K562 (cell line): ENCODE measurements around the gene KCNE1. TPM values are rescaled to one million over a fixed set of nuclear protein-coding genes. Genes with fewer than 3 reads are reported as not detected.

Source experiments
- ATF3 ChIP-seq, 2 experiments: fragments of 450-650 bp in 1 of 2; sonication (generic) in 1 of 2; formaldehyde crosslinking in 1 of 2; IDR thresholded peaks in 1 of 2; conservative IDR thresholded peaks in 1 of 2; 2 replicates each; pipeline versions ENCODE4 v1.6.1 to v1.8.1; 2016 to 2023; ENCODE audit warnings: mild to moderate bottlenecking in 2 of 2, moderate library complexity in 2 of 2, inconsistent platforms in 1 of 2, missing genetic modification reagents in 1 of 2
- ATF7 ChIP-seq: fragments of 450-650 bp; IDR thresholded peaks from 2 replicates; pipeline ENCODE4 v1.7.1; 2014; ENCODE audit warnings: mild to moderate bottlenecking, moderate library complexity
- CREB5 ChIP-seq: fragments of 250-450 bp; sonication (Bioruptor Pico); IDR thresholded peaks from 2 replicates; pipeline ENCODE4 v1.5.0; 2020; ENCODE audit warnings: mild to moderate bottlenecking
- GABPB2 ChIP-seq: fragments of 250-450 bp; sonication (Bioruptor Pico); conservative IDR thresholded peaks from 2 replicates; pipeline ENCODE4 v1.5.1; 2021; ENCODE audit warnings: mild to moderate bottlenecking
- GATAD2B ChIP-seq: fragments of 450-650 bp; IDR thresholded peaks from 2 replicates; pipeline ENCODE4 v1.6.1; 2017; ENCODE audit warnings: mild to moderate bottlenecking, borderline replicate concordance
- MTA1 ChIP-seq: fragments of 450-650 bp; IDR thresholded peaks from 2 replicates; pipeline ENCODE4 v1.6.1; 2017; ENCODE audit warnings: borderline replicate concordance
- NFIX ChIP-seq: fragments of 250-450 bp; sonication (Bioruptor Pico); IDR thresholded peaks from 2 replicates; pipeline ENCODE4 v1.4.0; 2020; ENCODE audit warnings: low read depth, mild to moderate bottlenecking, moderate library complexity
- PHB2 ChIP-seq: fragments of 450-650 bp; IDR thresholded peaks from 2 replicates; pipeline ENCODE4 v1.6.1; 2017; ENCODE audit warnings: low read depth
- SMC3 ChIP-seq: conservative IDR thresholded peaks from 2 replicates; pipeline ENCODE4 v1.6.1; 2011; ENCODE audit warnings: low read depth, low read length, improper control_type of control experiment; ENCODE audit not compliant: insufficient read depth
- ZEB2 ChIP-seq: fragments of 450-650 bp; IDR thresholded peaks from 2 replicates; pipeline ENCODE4 v1.6.1; 2016
- ZNF609 ChIP-seq: sonication (generic); formaldehyde crosslinking; IDR thresholded peaks from 2 replicates; pipeline ENCODE4 v1.8.1; 2023; ENCODE audit warnings: missing genetic modification reagents, mild to moderate bottlenecking, borderline replicate concordance
- ZNF639 ChIP-seq, 2 experiments: fragments of 200-800 bp in 1 of 2; sonication (Bioruptor generic) in 1 of 2; sonication (generic) in 1 of 2; formaldehyde crosslinking in 1 of 2; IDR thresholded peaks in 1 of 2; conservative IDR thresholded peaks in 1 of 2; 2 replicates each; pipeline versions ENCODE4 v1.5.0 to v1.6.1; 2016 to 2020; ENCODE audit warnings: missing compliant biosample characterization in 1 of 2, missing genetic modification characterization in 1 of 2, missing genetic modification reagents in 1 of 2
- polyA plus RNA-seq, 8 experiments: library from polyadenylated mRNA; depleted of rRNA in 4 of 8; stranded (reverse) in 5 of 8; unstranded in 3 of 8; fragments of >200 nt; fragmentation: Nextera tagmentation in 2 of 8; fragmentation: Illumina TruSeq in 1 of 8; extraction: Ambion mirVana in 2 of 8; extraction: Trizol in 1 of 8; gene quantifications; 2 replicates each; pipeline versions ENCODE4 v1.2.1 to v1.2.3, GENCODE V29; 2011 to 2014; ENCODE audit warnings: inconsistent platforms in 1 of 8, missing spikeins in 1 of 8
- total RNA-seq, 7 experiments: library from RNA; depleted of rRNA in 6 of 7; stranded (reverse); fragments of >200 nt in 6 of 7; fragmentation: Illumina TruSeq in 2 of 7; extraction: Trizol in 2 of 7; gene quantifications; 2 replicates each; pipeline versions ENCODE4 v1.2.1 to v1.2.3, GENCODE V29; 2011 to 2021; ENCODE audit warnings: low replicate concordance in 1 of 7
- TF ChIP-seq, protein P1 (sequence below), 3 experiments: IDR thresholded peaks in 2 of 3; conservative IDR thresholded peaks in 1 of 3; 2 replicates each; pipeline ENCODE4 v1.5.1; 2011 to 2012; ENCODE audit warnings: low read length in 3 of 3, mild to moderate bottlenecking in 3 of 3, control low read depth in 2 of 3, improper control_type of control experiment in 1 of 3, inconsistent platforms in 1 of 3, low read depth in 1 of 3, mixed read lengths in 1 of 3, moderate library complexity in 1 of 3; ENCODE audit not compliant: insufficient read depth in 2 of 3

KCNE1 gene
- total and polyA plus RNA-seq, 9 of the 15 experiments (the other 6 are each of a cell fraction or from before 2014, with no cell fraction given), result 0.05 to 0.22 (median 0.11) TPM; not detected in 3

DNA sequence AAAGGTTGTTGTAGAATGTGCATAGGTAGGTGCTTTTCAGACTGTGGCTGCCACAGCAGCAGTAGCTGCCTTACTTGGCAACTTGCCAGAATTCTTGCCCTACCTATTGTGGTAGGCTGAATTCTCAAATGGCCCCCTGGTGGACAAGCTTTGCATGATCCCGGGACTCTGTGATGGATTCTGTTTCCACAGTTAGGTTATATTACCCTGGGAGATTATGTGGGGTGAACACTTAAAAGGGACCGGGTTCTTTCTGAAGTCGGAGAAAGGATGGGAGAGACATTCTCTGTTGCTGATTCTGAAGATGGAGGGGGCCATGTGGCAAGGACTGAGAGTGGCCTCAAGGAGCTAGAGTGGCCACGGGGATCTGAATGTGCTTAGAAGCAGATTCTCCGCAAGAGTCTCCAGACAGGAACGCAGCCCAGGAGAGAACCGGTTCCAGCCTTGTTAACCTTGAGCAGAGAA lies 32.1 kb upstream of the KCNE1 start (continued):
- TF ChIP-seq ZNF609 (no peak), ZEB2 (no peak), ATF3 (IDR thresholded peaks at IDR 0.05) (no peak), ATF3 (CRISPR knock-in tag; conservative IDR thresholded peaks at IDR 0.05) (peak; percentile 41; the same call in 1 of the 2 replicates), ZNF639 (CRISPR knock-in tag; conservative IDR thresholded peaks at IDR 0.05 in 1 of 2, IDR thresholded peaks at IDR 0.05 in 1 of 2) (no peak), GATAD2B (no peak), MTA1 (no peak), NFIX (peak; percentile 100), GABPB2 (no peak), PHB2 (no peak), CREB5 (CRISPR knock-in tag) (no peak), ATF7 (peak; percentile 16; the same call in 1 of the 2 replicates), SMC3 (peak; percentile 58)
- TF ChIP-seq, protein P1, sequence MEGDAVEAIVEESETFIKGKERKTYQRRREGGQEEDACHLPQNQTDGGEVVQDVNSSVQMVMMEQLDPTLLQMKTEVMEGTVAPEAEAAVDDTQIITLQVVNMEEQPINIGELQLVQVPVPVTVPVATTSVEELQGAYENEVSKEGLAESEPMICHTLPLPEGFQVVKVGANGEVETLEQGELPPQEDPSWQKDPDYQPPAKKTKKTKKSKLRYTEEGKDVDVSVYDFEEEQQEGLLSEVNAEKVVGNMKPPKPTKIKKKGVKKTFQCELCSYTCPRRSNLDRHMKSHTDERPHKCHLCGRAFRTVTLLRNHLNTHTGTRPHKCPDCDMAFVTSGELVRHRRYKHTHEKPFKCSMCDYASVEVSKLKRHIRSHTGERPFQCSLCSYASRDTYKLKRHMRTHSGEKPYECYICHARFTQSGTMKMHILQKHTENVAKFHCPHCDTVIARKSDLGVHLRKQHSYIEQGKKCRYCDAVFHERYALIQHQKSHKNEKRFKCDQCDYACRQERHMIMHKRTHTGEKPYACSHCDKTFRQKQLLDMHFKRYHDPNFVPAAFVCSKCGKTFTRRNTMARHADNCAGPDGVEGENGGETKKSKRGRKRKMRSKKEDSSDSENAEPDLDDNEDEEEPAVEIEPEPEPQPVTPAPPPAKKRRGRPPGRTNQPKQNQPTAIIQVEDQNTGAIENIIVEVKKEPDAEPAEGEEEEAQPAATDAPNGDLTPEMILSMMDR (IDR thresholded peaks at IDR 0.05 in 2 of 3, conservative IDR thresholded peaks at IDR 0.05 in 1 of 3; ENCODE audit: insufficient read depth in 2 of 3, low read depth in 1 of 3, low read length in 3 of 3), result peak; percentile 68 to 80 (median 73)
